NCI-H2196 treated with DMSO at 0.1 percent for 48 hours (cell line): ENCODE data around the gene IQSEC1.

Source experiments
- DNase-seq: peaks from one replicate; lab custom pipeline; 2025; ENCODE audit not compliant: unreplicated experiment; lab: John Stamatoyannopoulos, UW

Gene IQSEC1

GRCh38 chr3:12957824-12958792, 115.1 kb downstream of the IQSEC1 start:
- DNase-seq, result no peak

DNA sequence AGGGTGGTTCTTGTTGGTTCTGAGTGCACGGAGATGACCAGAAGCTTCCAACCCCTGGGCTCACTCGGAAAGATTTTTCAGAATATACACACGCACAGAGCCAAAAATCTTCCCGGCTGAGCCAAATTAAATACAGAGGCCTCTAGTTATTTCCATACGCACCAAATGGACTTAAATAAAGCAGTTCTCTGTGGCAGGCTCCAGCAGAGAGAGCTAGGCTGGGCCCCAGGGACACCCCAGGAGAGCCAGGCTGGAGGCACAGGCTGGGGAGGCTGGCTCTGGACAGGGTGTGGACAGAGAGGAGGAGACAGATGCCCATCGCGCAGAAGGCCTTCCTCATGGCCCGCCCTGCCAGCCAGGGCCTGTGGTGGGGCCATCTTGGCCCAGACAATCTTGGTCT, 115.9 kb downstream of the IQSEC1 start:
- DNase-seq, result no peak

DNA sequence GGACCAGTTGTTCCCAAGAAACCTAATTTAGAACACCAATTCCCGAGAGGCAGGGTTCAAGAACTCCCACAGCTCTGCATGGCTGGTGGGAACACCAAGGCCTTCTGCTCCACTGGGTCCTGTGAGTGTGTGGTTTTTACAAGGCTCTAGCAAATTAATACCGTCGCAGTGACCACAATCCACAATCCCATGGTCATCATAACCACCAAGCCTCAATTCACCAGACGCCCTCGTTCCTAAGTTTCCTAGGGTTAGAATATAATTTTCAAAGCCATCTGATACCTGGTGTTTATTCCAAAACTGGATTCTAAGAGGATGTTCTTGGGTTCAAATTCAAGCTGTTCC, 116.9 kb downstream of the IQSEC1 start:
- no peak for DNase-seq

DNA sequence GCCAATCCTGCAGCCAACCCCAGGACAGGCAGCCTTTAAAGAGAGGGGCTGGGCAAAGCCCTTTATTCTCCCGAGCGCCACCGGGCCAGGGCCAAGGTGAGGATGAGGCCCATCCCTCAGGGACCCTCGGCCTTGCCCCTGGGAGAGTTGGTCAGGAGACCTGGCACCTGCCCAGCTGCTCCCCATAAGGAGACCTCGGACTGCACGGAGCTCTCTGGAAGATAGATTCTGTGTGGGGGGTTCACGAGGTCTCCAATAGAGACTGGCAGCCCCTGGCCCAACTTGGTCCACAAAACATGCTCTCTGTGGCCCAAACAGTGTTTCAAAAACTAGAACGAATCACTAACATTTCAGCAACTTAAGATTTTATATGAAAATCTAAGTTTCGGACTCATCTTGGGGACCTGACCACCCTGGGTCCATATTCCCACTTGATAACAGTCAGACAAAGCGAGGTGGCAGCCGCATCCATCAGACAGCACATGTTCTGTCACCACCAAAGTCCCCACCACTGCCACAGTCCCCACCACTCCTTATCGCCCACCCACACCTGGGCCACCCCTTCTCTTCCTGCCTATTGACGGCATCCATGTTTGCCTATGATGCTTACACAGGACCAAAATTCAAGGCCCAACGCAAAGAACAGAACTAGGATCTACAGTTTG, 117.4 kb downstream of the IQSEC1 start:
- no peak for DNase-seq

- no peak for DNase-seq
Measured at GRCh38 chr3:12954891-12955650, 118.2 kb downstream of the IQSEC1 start.

GRCh38 chr3:12954180-12954579, 119.0 kb downstream of the IQSEC1 start:
- DNase-seq, result no peak

DNA sequence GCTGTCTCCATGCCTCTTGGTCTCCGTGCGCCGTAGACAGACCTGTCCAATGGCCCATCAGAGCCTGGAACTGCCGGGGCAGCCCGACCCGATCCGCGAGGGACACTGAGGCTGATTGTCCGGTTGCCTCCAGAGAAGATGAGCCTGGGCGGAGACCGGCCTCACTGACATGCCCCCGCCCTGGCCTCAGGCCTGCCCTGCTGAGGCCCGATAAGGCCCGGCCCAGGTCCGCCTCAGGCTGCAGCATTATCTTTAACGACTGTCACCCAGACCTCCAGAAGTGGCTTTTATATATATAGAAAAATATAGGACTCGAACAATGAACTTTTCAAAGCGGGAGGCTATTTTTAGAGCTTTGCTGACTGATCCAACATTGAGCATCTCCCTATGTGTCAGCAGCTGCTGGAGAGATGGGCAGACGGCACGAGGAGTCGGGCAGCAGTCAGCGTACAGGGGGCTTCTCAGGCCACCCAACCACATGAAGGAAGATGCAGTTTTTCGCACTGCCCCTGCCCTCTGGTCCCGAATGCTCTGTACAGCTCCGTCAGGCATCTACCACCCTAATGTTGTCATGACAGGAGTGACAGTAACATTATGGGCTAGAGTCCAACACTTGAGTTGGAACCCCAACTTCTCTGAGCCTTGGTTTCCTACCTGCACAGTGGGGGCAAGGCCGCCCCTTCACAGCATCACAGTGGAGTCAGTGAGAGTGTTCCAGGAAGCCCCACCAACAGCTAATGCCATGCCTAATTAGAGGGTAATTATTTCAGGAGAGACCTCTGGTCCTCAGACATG, 119.8 kb downstream of the IQSEC1 start:
- DNase-seq, result no peak

- DNase-seq, result no peak
Measured at GRCh38 chr3:12952343-12953200, 120.7 kb downstream of the IQSEC1 start.

DNA sequence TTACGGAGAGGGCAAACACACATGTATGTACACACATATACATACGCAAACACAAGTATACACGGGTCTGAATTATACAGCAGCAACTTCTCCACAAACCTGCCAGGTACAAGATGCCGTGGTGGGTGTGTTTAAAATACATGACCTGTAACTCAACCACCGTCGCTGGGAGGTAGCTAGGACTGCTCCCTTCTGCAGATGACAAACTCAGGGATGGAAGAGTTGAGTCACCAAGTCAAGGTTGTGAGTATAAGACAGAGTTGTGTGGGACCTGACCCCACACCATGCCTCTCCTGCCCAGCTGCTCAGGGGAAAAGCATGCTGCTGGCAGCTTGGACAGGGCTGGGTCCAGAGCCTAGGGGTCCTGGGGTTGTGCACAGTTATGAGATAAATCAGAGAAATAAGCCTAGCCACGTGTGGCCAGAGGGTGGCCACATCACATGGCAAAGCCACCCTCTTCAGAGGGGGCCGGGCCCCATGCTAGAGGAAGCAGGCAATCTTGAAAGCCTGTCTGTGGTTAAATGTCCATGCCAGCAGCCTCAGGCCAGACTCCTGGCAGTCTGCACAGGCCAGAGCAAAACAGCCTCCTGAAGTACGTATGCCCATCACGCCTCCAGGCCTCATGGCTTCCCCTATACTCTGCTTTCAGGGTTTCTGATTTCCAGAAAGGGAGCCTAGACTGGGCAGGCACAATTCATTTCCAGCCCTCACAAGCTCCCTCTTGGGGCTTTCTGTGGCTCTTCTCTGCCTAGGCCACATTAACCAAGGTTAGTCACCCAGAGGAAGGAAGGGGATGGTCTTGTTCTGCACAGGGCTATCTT, 124.1 kb downstream of the IQSEC1 start:
- no peak for DNase-seq

GRCh38 chr3:12948371-12948770, 124.9 kb downstream of the IQSEC1 start:
- no peak for DNase-seq

DNA sequence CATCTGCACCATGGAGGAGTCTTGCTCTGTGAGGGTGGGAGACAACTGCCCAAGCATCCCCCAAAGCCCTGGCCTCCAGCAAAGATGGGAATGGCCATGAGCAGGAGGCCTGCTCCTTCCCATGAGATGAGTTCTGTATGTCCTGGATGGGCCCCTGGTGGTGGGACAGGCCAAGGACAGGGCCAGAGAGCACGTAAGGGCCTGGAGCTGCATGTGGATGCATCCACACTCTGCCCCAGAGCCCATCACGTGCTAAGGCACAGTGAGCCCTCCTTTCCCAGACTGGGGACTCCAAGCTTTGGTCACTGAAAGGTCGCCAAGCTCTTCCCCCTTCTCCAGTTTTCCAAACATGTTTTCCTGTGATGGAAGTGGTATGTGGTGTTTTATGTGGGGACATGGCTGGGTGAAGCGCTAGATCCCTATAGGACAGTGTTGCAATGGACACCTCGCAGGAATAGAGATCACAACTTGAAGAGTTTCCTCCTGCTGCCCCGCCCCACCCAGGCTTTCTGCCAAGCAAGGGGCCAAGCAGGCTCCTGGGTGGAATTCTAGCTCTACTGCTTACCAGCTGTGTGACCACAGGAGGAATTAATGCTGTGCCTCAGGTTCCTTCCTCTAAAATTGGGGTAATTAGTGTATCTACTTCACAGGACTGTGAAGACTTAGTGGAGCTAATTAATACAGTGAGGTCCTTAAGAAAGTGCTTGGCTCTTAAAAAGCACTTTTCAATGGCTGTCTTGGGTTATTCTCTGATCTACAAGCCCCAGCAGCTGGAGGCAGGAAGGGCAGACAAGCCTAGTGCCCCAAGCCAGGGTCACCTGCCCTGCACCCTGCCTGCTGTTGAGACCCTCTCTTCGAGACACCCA, 125.5 kb downstream of the IQSEC1 start:
- DNase-seq, result no peak

DNA sequence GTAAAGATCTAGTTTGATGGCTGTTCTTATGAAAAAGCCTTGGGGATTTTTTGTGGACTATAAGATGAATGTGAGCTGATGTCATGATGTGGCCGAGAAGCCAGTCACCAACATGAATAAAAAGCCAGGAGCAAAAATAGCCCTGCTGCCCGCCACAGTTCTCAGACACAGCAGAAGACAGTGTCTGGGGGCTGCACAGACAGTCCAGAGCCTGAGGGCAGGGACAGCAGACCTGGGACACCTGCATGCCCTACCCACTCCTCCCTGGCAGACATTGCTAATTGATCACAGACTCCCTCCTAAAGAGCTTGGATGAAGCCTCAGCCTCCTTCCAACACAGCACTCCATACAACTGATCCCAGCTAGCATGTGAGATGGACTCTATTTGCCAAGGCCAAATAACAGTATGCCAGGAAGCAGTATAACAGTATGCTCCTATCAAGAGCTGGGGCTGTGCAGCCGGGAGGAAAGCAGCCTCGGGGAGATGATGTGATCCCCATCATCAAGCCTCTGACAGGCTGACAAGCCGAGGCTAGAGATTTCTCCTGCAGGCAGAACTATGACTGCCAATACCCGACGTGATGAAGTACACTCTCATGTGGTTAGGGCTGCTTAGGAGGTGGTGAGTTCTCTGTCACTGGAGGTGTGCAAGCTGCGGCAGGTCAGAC, 126.4 kb downstream of the IQSEC1 start:
- DNase-seq, result no peak

GRCh38 chr3:12946251-12946648, 127.0 kb downstream of the IQSEC1 start:
- DNase-seq, result no peak

DNA sequence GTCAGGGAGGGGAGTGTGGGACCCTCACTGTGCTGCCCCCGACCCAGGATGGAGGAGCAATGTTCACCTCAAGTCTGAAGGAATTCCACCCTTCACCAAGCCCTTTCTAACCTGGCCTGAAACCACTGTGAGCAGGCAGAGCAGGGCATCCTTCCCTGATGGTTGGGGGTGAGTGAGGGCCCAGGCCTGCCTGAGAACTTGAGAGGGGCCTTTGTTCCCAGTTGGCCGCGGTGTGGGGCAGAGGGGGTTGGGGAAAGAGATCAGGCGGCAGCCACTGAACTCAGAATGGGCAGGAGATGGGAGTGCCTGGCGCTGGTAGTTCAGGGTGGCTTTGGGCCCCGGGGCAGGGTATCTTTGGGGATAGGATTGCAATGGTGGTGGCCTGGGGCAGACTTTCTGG, 128.4 kb downstream of the IQSEC1 start:
- DNase-seq, result no peak

DNA sequence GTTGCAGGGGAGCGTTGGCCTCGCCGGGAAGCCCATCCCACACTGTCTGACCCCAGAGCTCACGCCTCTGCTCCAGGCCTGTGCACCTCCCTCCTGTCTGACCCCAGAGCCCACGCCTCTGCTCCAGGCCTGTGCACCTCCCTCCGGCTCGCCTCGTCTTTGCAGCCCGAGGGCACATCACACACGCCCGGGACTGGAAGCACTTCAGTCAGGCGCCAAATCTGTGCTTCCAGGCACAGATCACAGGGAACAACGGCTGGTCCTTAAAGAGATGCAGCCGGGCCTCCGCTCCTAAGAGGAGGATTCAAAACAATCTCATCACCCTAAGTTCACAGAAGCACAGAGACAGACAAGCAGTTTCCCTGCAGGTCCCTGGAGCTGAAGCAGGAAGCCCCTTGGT, 128.8 kb downstream of the IQSEC1 start:
- DNase-seq, result no peak

GRCh38 chr3:12943124-12944021, 129.9 kb downstream of the IQSEC1 start:
- DNase-seq, result no peak
